ENCODE data around the gene CHST5.

The CHST5 gene

GRCh38 chr16:75575958-75576357 is 40.0 kb upstream of the CHST5 start:
- Mint-ChIP-seq H3K36me3 (ENCODE audit: low read depth) (peaks cover 76% of the 10 kb centered on the region), H3K4me1 (no peaks in the 10 kb centered on the region), H3K27me3 (ENCODE audit: low read depth) (no peaks in the 10 kb centered on the region), H3K27ac (no peak overlapping the region), H3K4me3 (no peak overlapping the region), H3K9me3 (no peaks in the 10 kb centered on the region)
- TF ChIP-seq CTCF (IDR thresholded peaks at IDR 0.05; ENCODE audit: unreplicated experiment in 3 of 3): no peak

- no peaks in the 10 kb centered on the region for H3K27me3 Mint-ChIP-seq (ENCODE audit: low read depth)
- no peaks in the 10 kb centered on the region for H3K9me3 Mint-ChIP-seq
- H3K27ac Mint-ChIP-seq: no peak overlapping the region
- H3K36me3 Mint-ChIP-seq (ENCODE audit: low read depth): peaks cover 81% of the 10 kb centered on the region
- no peak overlapping the region for H3K4me3 Mint-ChIP-seq
- TF ChIP-seq CTCF (IDR thresholded peaks at IDR 0.05; ENCODE audit: unreplicated experiment in 3 of 3): no peak
- H3K4me1 Mint-ChIP-seq: no peaks in the 10 kb centered on the region
Observed at GRCh38 chr16:75573955-75574354, 38.0 kb upstream of the CHST5 start.

- no peak overlapping the region for H3K27ac Mint-ChIP-seq
- TF ChIP-seq CTCF (IDR thresholded peaks at IDR 0.05; ENCODE audit: unreplicated experiment in 3 of 3): no peak
- no peak overlapping the region for H3K4me3 Mint-ChIP-seq
- peaks cover 76% of the 10 kb centered on the region for H3K36me3 Mint-ChIP-seq (ENCODE audit: low read depth)
- H3K9me3 Mint-ChIP-seq: no peaks in the 10 kb centered on the region
- H3K4me1 Mint-ChIP-seq: peaks cover under 1% of the 10 kb centered on the region
- H3K27me3 Mint-ChIP-seq (ENCODE audit: low read depth): no peaks in the 10 kb centered on the region
Observed at GRCh38 chr16:75572864-75573542, 37.1 kb upstream of the CHST5 start.

- no peaks in the 10 kb centered on the region for H3K27me3 Mint-ChIP-seq (ENCODE audit: low read depth)
- peaks cover 16% of the 10 kb centered on the region for H3K4me1 Mint-ChIP-seq
- H3K4me3 Mint-ChIP-seq: peak overlapping the region in 2 of 3 experiments; percentile 39 to 46
- H3K27ac Mint-ChIP-seq: no peak overlapping the region
- no peaks in the 10 kb centered on the region for H3K9me3 Mint-ChIP-seq
- no peak for TF ChIP-seq CTCF (IDR thresholded peaks at IDR 0.05; ENCODE audit: unreplicated experiment in 3 of 3)
- peaks cover 53% of the 10 kb centered on the region for H3K36me3 Mint-ChIP-seq (ENCODE audit: low read depth)
Observed at GRCh38 chr16:75570396-75571065, 34.6 kb upstream of the CHST5 start.

- Mint-ChIP-seq H3K36me3 (ENCODE audit: low read depth) (peaks cover 35% of the 10 kb centered on the region), H3K9me3 (no peaks in the 10 kb centered on the region), H3K27ac (no peak overlapping the region), H3K27me3 (ENCODE audit: low read depth) (no peaks in the 10 kb centered on the region), H3K4me1 (peaks cover 16% of the 10 kb centered on the region), H3K4me3 (peak overlapping the region; percentile 96 to 100 (median 98))
- no peak for TF ChIP-seq CTCF (IDR thresholded peaks at IDR 0.05; ENCODE audit: unreplicated experiment in 3 of 3)
Observed at GRCh38 chr16:75567911-75568310, 32.0 kb upstream of the CHST5 start.

Data from nephron (organoid).